H1 (cell line): ENCODE results near the gene KCNQ1. TPM values are rescaled to one million over a fixed set of nuclear protein-coding genes. Genes with fewer than 3 reads are reported as not detected.

Source experiments
- CTCF ChIA-PET: fragments of 300-600 bp; sonication (Branson Sonifier 250); formaldehyde crosslinking; loops from one replicate; lab custom pipeline; 2021; ENCODE audit not compliant: partially characterized antibody; lab: Charles Lee
- POLR2A ChIA-PET: fragments of 300-600 bp; sonication (Branson Sonifier 250); formaldehyde crosslinking; loops from one replicate; lab custom pipeline; 2021; ENCODE audit warnings: inconsistent platforms; ENCODE audit not compliant: partially characterized antibody; lab: Charles Lee
- DNase-seq, 2 experiments: peaks; one replicate each; pipeline versions ENCODE4 v3.0.0 to v3.0.0-alpha.2; 2010 to 2022; ENCODE audit warnings: low spot score in 2 of 2, low read depth in 1 of 2, mixed read lengths in 1 of 2
- FAIRE-seq: peaks from 2 replicates; lab custom pipeline; 2011; peaks lifted over from hg19 to GRCh38; lab: Jason Lieb, UNC
- H2AFZ ChIP-seq: 2 replicates; pipeline ENCODE4 v1.8.1; 2012; ENCODE audit warnings: low read length, inconsistent platforms
- H2AK5ac ChIP-seq: 2 replicates; pipeline ENCODE4 v1.6.1; 2013; ENCODE audit warnings: low read depth, low read length
- H2BK120ac ChIP-seq: replicated peaks from 2 replicates; pipeline ENCODE3; 2013; ENCODE audit warnings: low read depth, low read length, inconsistent platforms
- H2BK12ac ChIP-seq: 2 replicates; pipeline ENCODE4 v1.6.1; 2013; ENCODE audit warnings: low read depth, low read length
- H2BK15ac ChIP-seq: 2 replicates; pipeline ENCODE4 v1.6.1; 2013; ENCODE audit warnings: low read length
- H2BK20ac ChIP-seq: 2 replicates; pipeline ENCODE4 v1.6.1; 2013; ENCODE audit warnings: low read length
- H2BK5ac ChIP-seq: 2 replicates; pipeline ENCODE4 v1.6.1; 2013; ENCODE audit warnings: low read depth, low read length
- H3K14ac ChIP-seq: 2 replicates; pipeline ENCODE4 v1.6.1; 2013; ENCODE audit warnings: inconsistent platforms; ENCODE audit not compliant: insufficient read length
- H3K18ac ChIP-seq: 2 replicates; pipeline ENCODE4 v1.6.1; 2013; ENCODE audit warnings: low read length; ENCODE audit errors: extremely low read depth
- H3K23ac ChIP-seq: 2 replicates; pipeline ENCODE4 v1.6.1; 2013; ENCODE audit warnings: inconsistent platforms; ENCODE audit not compliant: insufficient read length
- H3K23me2 ChIP-seq: 2 replicates; pipeline ENCODE4 v1.6.1; 2013; ENCODE audit warnings: low read depth, low read length
- H3K27ac ChIP-seq: 2 replicates; pipeline ENCODE4 v1.6.1; 2011; ENCODE audit warnings: low read depth, low read length, inconsistent platforms
- H3K27me3 ChIP-seq, 4 experiments: replicated peaks in 1 of 4; 1 replicate in 1 of 4; 2 replicates in 3 of 4; pipeline versions ENCODE4 v1.6.1 to v1.8.1; 2011 to 2013; ENCODE audit warnings: low read length in 3 of 4, mild to moderate bottlenecking in 3 of 4, inconsistent platforms in 2 of 4, mixed read lengths in 2 of 4, moderate library complexity in 1 of 4; ENCODE audit not compliant: control insufficient read depth in 3 of 4, insufficient read depth in 3 of 4; ENCODE audit errors: extremely low read depth in 1 of 4
- H3K36me3 ChIP-seq, 4 experiments: 2 replicates each; pipeline versions ENCODE4 v1.6.1 to v1.8.1; 2011 to 2013; ENCODE audit warnings: mild to moderate bottlenecking in 4 of 4, low read length in 3 of 4, moderate library complexity in 2 of 4, control low read depth in 1 of 4, inconsistent platforms in 1 of 4; ENCODE audit not compliant: insufficient read depth in 4 of 4, control insufficient read depth in 2 of 4
- H3K4ac ChIP-seq: replicated peaks from 2 replicates; pipeline ENCODE3; 2013; ENCODE audit warnings: low read length, low read depth, mixed read lengths, inconsistent platforms; ENCODE audit not compliant: insufficient read length
- H3K4me1 ChIP-seq, 4 experiments: replicated peaks in 1 of 4; 1 replicate in 1 of 4; 2 replicates in 3 of 4; pipeline versions ENCODE4 v1.6.1 to v1.8.1; 2011 to 2013; ENCODE audit warnings: low read length in 3 of 4, inconsistent platforms in 2 of 4, mixed read lengths in 1 of 4; ENCODE audit not compliant: insufficient read depth in 4 of 4, control insufficient read depth in 3 of 4
- H3K4me2 ChIP-seq, 2 experiments: 2 replicates each; pipeline versions ENCODE4 v1.6.1 to v1.8.1; 2011 to 2013; ENCODE audit warnings: low read depth in 2 of 2, low read length in 2 of 2, control low read depth in 1 of 2, inconsistent platforms in 1 of 2, mild to moderate bottlenecking in 1 of 2; ENCODE audit not compliant: insufficient read depth in 1 of 2
- H3K4me3 ChIP-seq, 4 experiments: fragments of 200-600, 300-600 bp in 1 of 4; sonication (generic), shearing (Covaris generic), sonication (Bioruptor Twin) in 1 of 4; 2 replicates each; pipeline versions ENCODE4 v1.5.1 to v1.8.1; 2011 to 2016; ENCODE audit warnings: low read length in 4 of 4, low read depth in 3 of 4, control low read depth in 2 of 4, inconsistent platforms in 2 of 4, mild to moderate bottlenecking in 2 of 4, mixed read lengths in 1 of 4, moderate library complexity in 1 of 4; ENCODE audit not compliant: insufficient read depth in 2 of 4; ENCODE audit errors: extremely low read depth in 1 of 4
- H3K56ac ChIP-seq: replicated peaks from 2 replicates; pipeline ENCODE3; 2013; ENCODE audit warnings: low read depth, mild to moderate bottlenecking, mixed read lengths, low read length, inconsistent platforms; ENCODE audit not compliant: insufficient read length
- H3K79me1 ChIP-seq: 2 replicates; pipeline ENCODE4 v1.6.1; 2013; ENCODE audit warnings: low read depth, low read length, control low read depth
- H3K79me2 ChIP-seq, 2 experiments: 2 replicates each; pipeline versions ENCODE4 v1.6.1 to v1.8.1; 2012 to 2013; ENCODE audit warnings: low read length in 2 of 2, mild to moderate bottlenecking in 2 of 2, inconsistent platforms in 1 of 2; ENCODE audit not compliant: insufficient read depth in 2 of 2, control insufficient read depth in 1 of 2
- H3K9ac ChIP-seq, 4 experiments: replicated peaks in 1 of 4; 1 replicate in 1 of 4; 2 replicates in 3 of 4; pipeline versions ENCODE4 v1.6.1 to v1.8.1; 2011 to 2013; ENCODE audit warnings: low read depth in 3 of 4, low read length in 3 of 4, control low read depth in 2 of 4, mild to moderate bottlenecking in 2 of 4, moderate library complexity in 2 of 4, inconsistent platforms in 1 of 4; ENCODE audit errors: extremely low read depth in 1 of 4
- H3K9me3 ChIP-seq, 2 experiments: 2 replicates each; pipeline versions ENCODE4 v1.6.1 to v1.8.1; 2012 to 2013; ENCODE audit warnings: mild to moderate bottlenecking in 2 of 2, moderate library complexity in 2 of 2, control low read depth in 1 of 2, inconsistent platforms in 1 of 2, low read depth in 1 of 2, low read length in 1 of 2, mixed read lengths in 1 of 2; ENCODE audit not compliant: insufficient read depth in 2 of 2
- H4K20me1 ChIP-seq, 2 experiments: replicated peaks in 1 of 2; 2 replicates each; pipeline versions ENCODE3 to v1.8.1; 2011 to 2013; ENCODE audit warnings: inconsistent platforms in 2 of 2, low read length in 2 of 2, mild to moderate bottlenecking in 1 of 2; ENCODE audit not compliant: insufficient read depth in 2 of 2, control insufficient read depth in 1 of 2
- H4K5ac ChIP-seq: 2 replicates; pipeline ENCODE4 v1.6.1; 2013; ENCODE audit warnings: low read length, low read depth, mixed read lengths, inconsistent platforms; ENCODE audit not compliant: insufficient read length
- H4K8ac ChIP-seq: 2 replicates; pipeline ENCODE4 v1.8.0; 2013; ENCODE audit warnings: mild to moderate bottlenecking, moderate library complexity, low read length, inconsistent platforms; ENCODE audit not compliant: insufficient read depth; ENCODE audit errors: extremely low read depth
- H4K91ac ChIP-seq: replicated peaks from 2 replicates; pipeline ENCODE3; 2013; ENCODE audit warnings: low read length, mixed read lengths, inconsistent platforms; ENCODE audit not compliant: insufficient read length
- HDAC2 ChIP-seq, 2 experiments: fragments of 300-600 bp in 1 of 2; sonication (generic) in 1 of 2; IDR thresholded peaks; 2 replicates each; pipeline ENCODE4 v1.6.1; 2011 to 2012; ENCODE audit warnings: low read depth in 2 of 2, low read length in 2 of 2, mild to moderate bottlenecking in 2 of 2, moderate library complexity in 2 of 2, borderline replicate concordance in 1 of 2, inconsistent platforms in 1 of 2
- MAFK ChIP-seq: IDR thresholded peaks from 2 replicates; pipeline ENCODE4 v1.6.1; 2012; ENCODE audit warnings: low read depth, mild to moderate bottlenecking, improper control_type of control experiment, low read length
- NANOG ChIP-seq: IDR thresholded peaks from 2 replicates; pipeline ENCODE4 v1.6.1; 2011; ENCODE audit warnings: low read length, low read depth, mild to moderate bottlenecking, inconsistent platforms; ENCODE audit not compliant: insufficient read depth, poor library complexity, severe bottlenecking
- PHF8 ChIP-seq: fragments of 200-600 bp; sonication (generic); conservative IDR thresholded peaks from 2 replicates; pipeline ENCODE4 v1.7.1; 2012; ENCODE audit warnings: low read depth, mild to moderate bottlenecking, inconsistent platforms, low read length, moderate library complexity
- TAF1 ChIP-seq: IDR thresholded peaks from 2 replicates; pipeline ENCODE4 v1.6.1; 2011; ENCODE audit warnings: mild to moderate bottlenecking, low read depth, low read length
- WGBS, 2 experiments: shearing (Covaris generic) in 1 of 2; methylation state at CpG; one replicate each; pipeline versions ENCODE4 v1.1.6 to v1.1.7; 2013 to 2015; ENCODE audit warnings: low lambda C conversion rate in 2 of 2, mixed read lengths in 2 of 2, inconsistent platforms in 1 of 2, low coverage in 1 of 2, missing lambda C conversion rate in 1 of 2; ENCODE audit not compliant: insufficient replicate concordance in 2 of 2, insufficient coverage in 1 of 2, insufficient read length in 1 of 2; ENCODE audit errors: extremely low coverage in 1 of 2, missing lambda C conversion rate in 1 of 2; 5-methylcytosine and 5-hydroxymethylcytosine counted together
- polyA plus RNA-seq, 7 experiments: library from polyadenylated mRNA; depleted of rRNA in 3 of 7; stranded (reverse) in 5 of 7; unstranded in 2 of 7; fragments of >200 nt in 5 of 7; fragments of 200-250 nt in 2 of 7; gene quantifications; 1 replicate in 5 of 7; 2 replicates in 1 of 7; 4 replicates in 1 of 7; pipeline versions ENCODE4 v1.2.1 to v1.2.3, GENCODE V29; 2011 to 2013; ENCODE audit warnings: missing spikeins in 2 of 7, mixed read lengths in 2 of 7
- total RNA-seq: library from RNA; stranded (reverse); fragmentation: NEBNext Ultra II Directional; extraction: Animal tissue kit (Norgen Biotek cat#: 25700); gene quantifications from 2 replicates; pipeline ENCODE4 v1.2.1, GENCODE V29; 2021

The KCNQ1 gene
- total and polyA plus RNA-seq, 2 of the 8 experiments (the other 6 are each of a cell fraction or from before 2014, with no cell fraction given) = 1.9 to 2.0 TPM

GRCh38 chr11:2867142-2867541, 422.3 kb downstream of the KCNQ1 start:
- 93% methylated on average over 5 of the region's 5 CpGs; no CpG with 5 or more reads in 1 of the 2 experiments for WGBS, 2 experiments
- Histone ChIP-seq H3K9ac (no peak overlapping the region), H3K27me3 (peaks cover 42 to 87% (median 79%) of the 10 kb centered on the region in 4 experiments), H2AFZ (no peak overlapping the region), H3K4me2 (peak overlapping the region in 1 of 2 experiments; percentile 67; a peak in 1 of 4 replicates), H2BK5ac (no peak overlapping the region), H3K4ac (no peak overlapping the region), H3K36me3 (peaks cover 0 to 4% (median 0%) of the 10 kb centered on the region in 4 experiments; a peak in 1 of 8 replicates), H2BK20ac (peak overlapping the region; percentile 48; the same call in 1 of the 2 replicates), H2BK120ac (no peak overlapping the region), H4K20me1 (no peaks in the 10 kb centered on the region), H3K14ac (no peak overlapping the region), H3K9me3 (peaks cover 8 to 10% of the 10 kb centered on the region in 2 experiments; a peak in 2 of 4 replicates), H4K8ac (no peak overlapping the region), H3K79me1 (no peaks in the 10 kb centered on the region), H3K27ac (no peak overlapping the region), H2BK15ac (0 out of 2 replicates have a peak overlapping the region, but pooled peaks have one; percentile 16), H3K56ac (no peak overlapping the region), H3K18ac (no peak overlapping the region), H4K91ac (no peak overlapping the region), H4K5ac (no peak overlapping the region), H3K79me2 (no peaks in the 10 kb centered on the region), H3K23ac (no peak overlapping the region), H3K23me2 (peaks cover 5% of the 10 kb centered on the region; the same call in 1 of the 2 replicates), H2AK5ac (0 out of 2 replicates have a peak overlapping the region, but pooled peaks have one; percentile 65), H3K4me1 (peaks cover 4 to 39% (median 22%) of the 10 kb centered on the region in 4 experiments), H2BK12ac (peak overlapping the region; percentile 87; the same call in 1 of the 2 replicates), H3K4me3 (no peak overlapping the region)
- CTCF ChIA-PET = interaction anchor here (0.7 to 1.5 kb wide), 2 partner anchors 10 to 144 kb away, joined by 5 read pairs; no protein-coding TSS in a partner anchor
- no peak for FAIRE-seq
- DNase-seq = no peak
- POLR2A ChIA-PET = interaction anchor here (0.9 kb wide), 1 partner anchor 167 kb away, joined by 3 read pairs; the partner anchor contains the start of gene KCNQ1OT1
- TF ChIP-seq NANOG = no peak
- no peak for TF ChIP-seq TAF1
- no peak for TF ChIP-seq MAFK
- no peak for TF ChIP-seq HDAC2 (IDR thresholded peaks at IDR 0.05; ENCODE audit: borderline replicate concordance in 1 of 2, low read depth in 2 of 2, low read length in 2 of 2)
- no peak for TF ChIP-seq PHF8
